Right lobe of liver (tissue), 4 donors: ENCODE data around the gene TLCD4.

Source experiments
- CTCF ChIP-seq, 4 donors: fragments of 200-600 bp in 3 of 4; fragments of 450-650 bp in 1 of 4; IDR thresholded peaks; one replicate each; pipeline versions ENCODE4 v1.5.1 to v1.8.0; 2016 to 2022; ENCODE audit warnings: antibody characterized with exemption in 4 of 4, mild to moderate bottlenecking in 2 of 4
- POLR2A ChIP-seq: fragments of 450-650 bp; IDR thresholded peaks from one replicate; pipeline ENCODE4 v1.6.1; 2017; ENCODE audit warnings: antibody characterized with exemption, mild to moderate bottlenecking
- donor health status: DM: no; HTN: no; CAD: no.
- donor health status: DM: no; HTN: no; CAD: no.
- donor health status: DM: no; HTN: yes; CAD: no.

GRCh38 chr1:95085376-95085775, 31.8 kb upstream of the TLCD4 start:
- no peak for TF ChIP-seq CTCF (IDR thresholded peaks at IDR 0.05)
- TF ChIP-seq POLR2A: no peak
